Measurements from ENCODE around the gene GCNT1.

- TF ChIP-seq, protein P1, sequence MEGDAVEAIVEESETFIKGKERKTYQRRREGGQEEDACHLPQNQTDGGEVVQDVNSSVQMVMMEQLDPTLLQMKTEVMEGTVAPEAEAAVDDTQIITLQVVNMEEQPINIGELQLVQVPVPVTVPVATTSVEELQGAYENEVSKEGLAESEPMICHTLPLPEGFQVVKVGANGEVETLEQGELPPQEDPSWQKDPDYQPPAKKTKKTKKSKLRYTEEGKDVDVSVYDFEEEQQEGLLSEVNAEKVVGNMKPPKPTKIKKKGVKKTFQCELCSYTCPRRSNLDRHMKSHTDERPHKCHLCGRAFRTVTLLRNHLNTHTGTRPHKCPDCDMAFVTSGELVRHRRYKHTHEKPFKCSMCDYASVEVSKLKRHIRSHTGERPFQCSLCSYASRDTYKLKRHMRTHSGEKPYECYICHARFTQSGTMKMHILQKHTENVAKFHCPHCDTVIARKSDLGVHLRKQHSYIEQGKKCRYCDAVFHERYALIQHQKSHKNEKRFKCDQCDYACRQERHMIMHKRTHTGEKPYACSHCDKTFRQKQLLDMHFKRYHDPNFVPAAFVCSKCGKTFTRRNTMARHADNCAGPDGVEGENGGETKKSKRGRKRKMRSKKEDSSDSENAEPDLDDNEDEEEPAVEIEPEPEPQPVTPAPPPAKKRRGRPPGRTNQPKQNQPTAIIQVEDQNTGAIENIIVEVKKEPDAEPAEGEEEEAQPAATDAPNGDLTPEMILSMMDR (IDR thresholded peaks at IDR 0.05) = no peak
- TF ChIP-seq POLR2A (IDR thresholded peaks at IDR 0.05) (no peak), POLR2AphosphoS5 (IDR thresholded peaks at IDR 0.05) (no peak)
These were observed 27.2 kb downstream of the GCNT1 start for GRCh38 chr9:76486151-76486550.

Measured in prostate gland (tissue), 2 donors.